Activated T-helper 1 cell treated with anti-CD3 and anti-CD28 coated beads, Interleukin-12 subunit alpha, Interleukin-12 subunit beta, Interleukin-2, Interleukin-4 antibody, amounts not matched to agents 30 ng/mL and 10 ng/mL and 1 ng/mL, durations not matched to agents 14 hours and 24 hours and 36 hours (primary cell): ENCODE results near the gene DDX60. TPM values are rescaled to one million over a fixed set of nuclear protein-coding genes. Genes with fewer than 3 reads are reported as not detected.
A peak's percentile ranks its signal among the peaks of the same experiment; 100 is the strongest.
"Not testable (repeated sequence)": the region's sequence is repeated elsewhere in the genome, so short reads cannot be mapped to it uniquely, and the experiment has no call there.

Experiments
- DNase-seq: peaks from one replicate; pipeline ENCODE4 v3.0.0; 2021; ENCODE audit warnings: low spot score
- H3K27ac Mint-ChIP-seq: one replicate; pipeline ENCODE4 v1.8.0; 2021; ENCODE audit warnings: mild to moderate bottlenecking, mixed read lengths
- H3K27me3 Mint-ChIP-seq: one replicate; pipeline ENCODE4 v1.8.0; 2022; ENCODE audit warnings: mild to moderate bottlenecking, moderate library complexity, mixed read lengths; ENCODE audit not compliant: insufficient read depth
- H3K36me3 Mint-ChIP-seq: one replicate; pipeline ENCODE4 v1.8.0; 2021; ENCODE audit warnings: low read depth, mixed read lengths
- H3K4me1 Mint-ChIP-seq: one replicate; pipeline ENCODE4 v1.8.0; 2021; ENCODE audit warnings: low read depth, mixed read lengths
- H3K4me3 Mint-ChIP-seq: one replicate; pipeline ENCODE4 v1.8.0; 2021; ENCODE audit warnings: mild to moderate bottlenecking, moderate library complexity, mixed read lengths
- H3K9me3 Mint-ChIP-seq: one replicate; pipeline ENCODE4 v1.8.0; 2021; ENCODE audit warnings: mixed read lengths
- intact Hi-C: fragments of 100-400 bp; cut with micrococcal nuclease; formaldehyde crosslinking; loops from one replicate; pipeline ENCODE4 v1.15.1; 2024
- total RNA-seq: library from RNA; stranded (reverse); gene quantifications from 2 replicates; pipeline ENCODE4 v1.2.3, GENCODE V29; 2022

DDX60 gene
- total RNA-seq, 1 donor from 2014 or later = 15.2 TPM

- not testable (repeated sequence) for H3K36me3 Mint-ChIP-seq, H3K27me3 Mint-ChIP-seq, H3K4me3 Mint-ChIP-seq
These were observed 12.0 kb upstream of the DDX60 start for GRCh38 chr4:168330575-168330974.

GRCh38 chr4:168325591-168325990 is 7.0 kb upstream of the DDX60 start:
- peaks cover 17% of the 10 kb centered on the region for H3K36me3 Mint-ChIP-seq
- peaks cover 8% of the 10 kb centered on the region for H3K4me1 Mint-ChIP-seq
- peaks cover 7% of the 10 kb centered on the region for H3K27me3 Mint-ChIP-seq
- no peak overlapping the region for H3K4me3 Mint-ChIP-seq
- H3K27ac Mint-ChIP-seq = no peak overlapping the region
- intact Hi-C loops = no loop called here
- peaks cover 22% of the 10 kb centered on the region for H3K9me3 Mint-ChIP-seq
- no peak for DNase-seq

More at GRCh38 chr4:168330575-168330974, 12.0 kb upstream of the DDX60 start:
- H3K9me3 Mint-ChIP-seq, DNase-seq, H3K4me1 Mint-ChIP-seq, intact Hi-C loops, H3K27ac Mint-ChIP-seq: not testable (repeated sequence)

- no peak overlapping the region for H3K4me3 Mint-ChIP-seq
- intact Hi-C loops = no loop called here
- H3K27me3 Mint-ChIP-seq = peaks cover 1% of the 10 kb centered on the region
- H3K36me3 Mint-ChIP-seq = peaks cover 19% of the 10 kb centered on the region
- no peak for DNase-seq
- H3K4me1 Mint-ChIP-seq = peaks cover 39% of the 10 kb centered on the region
- no peak overlapping the region for H3K27ac Mint-ChIP-seq
- peaks cover 16% of the 10 kb centered on the region for H3K9me3 Mint-ChIP-seq
These were observed 2.5 kb upstream of the DDX60 start for GRCh38 chr4:168321006-168321405.

- intact Hi-C loops = loop anchor here (2.0 to 10.0 kb wide), 3 partner anchors 511 to 1295 kb away; partner anchors contain the start of gene NEK1
- Mint-ChIP-seq H3K4me3 (peak overlapping the region; percentile 90), H3K36me3 (peaks cover 24% of the 10 kb centered on the region), H3K27ac (peak overlapping the region; percentile 88), H3K27me3 (peaks cover 1% of the 10 kb centered on the region), H3K4me1 (peaks cover 51% of the 10 kb centered on the region), H3K9me3 (peaks cover 16% of the 10 kb centered on the region)
- no peak for DNase-seq
These were observed 1.0 kb upstream of the DDX60 start for GRCh38 chr4:168319486-168320019.

GRCh38 chr4:168317621-168318020 is 931 bp downstream of the DDX60 start:
- H3K4me1 Mint-ChIP-seq = peaks cover 67% of the 10 kb centered on the region
- H3K36me3 Mint-ChIP-seq = peaks cover 32% of the 10 kb centered on the region
- no peak for DNase-seq
- H3K4me3 Mint-ChIP-seq = peak overlapping the region; percentile 90
- intact Hi-C loops = loop anchor here (1.0 to 10.0 kb wide), 7 partner anchors 164 to 1441 kb away; partner anchors contain the start of genes CBR4 and NEK1
- peak overlapping the region; percentile 88 for H3K27ac Mint-ChIP-seq
- H3K9me3 Mint-ChIP-seq = peaks cover 16% of the 10 kb centered on the region
- peaks cover 1% of the 10 kb centered on the region for H3K27me3 Mint-ChIP-seq

GRCh38 chr4:168309781-168310180 is 8.8 kb downstream of the DDX60 start:
- Mint-ChIP-seq H3K27me3 (no peaks in the 10 kb centered on the region), H3K4me3 (no peak overlapping the region), H3K27ac (no peak overlapping the region), H3K36me3 (peaks cover 54% of the 10 kb centered on the region), H3K9me3 (no peaks in the 10 kb centered on the region), H3K4me1 (peaks cover 63% of the 10 kb centered on the region)
- intact Hi-C loops = loop anchor here (10.0 kb wide), 1 partner anchor 1305 kb away; the partner anchor contains the start of gene NEK1
- DNase-seq = no peak

- H3K9me3 Mint-ChIP-seq = no peaks in the 10 kb centered on the region
- peaks cover 54% of the 10 kb centered on the region for H3K36me3 Mint-ChIP-seq
- no peak for DNase-seq
- H3K4me3 Mint-ChIP-seq = no peak overlapping the region
- H3K4me1 Mint-ChIP-seq = peaks cover 54% of the 10 kb centered on the region
- no peak overlapping the region for H3K27ac Mint-ChIP-seq
- H3K27me3 Mint-ChIP-seq = no peaks in the 10 kb centered on the region
- intact Hi-C loops = no loop called here
These were observed 9.6 kb downstream of the DDX60 start for GRCh38 chr4:168308912-168309311.

- peaks cover 43% of the 10 kb centered on the region for H3K36me3 Mint-ChIP-seq
- no peaks in the 10 kb centered on the region for H3K27me3 Mint-ChIP-seq
- peak overlapping the region; percentile 74 for H3K27ac Mint-ChIP-seq
- peak overlapping the region; percentile 61 for H3K4me3 Mint-ChIP-seq
- DNase-seq = no peak
- H3K9me3 Mint-ChIP-seq = no peaks in the 10 kb centered on the region
- intact Hi-C loops = no loop called here
- H3K4me1 Mint-ChIP-seq = peaks cover 32% of the 10 kb centered on the region
These were observed 12.1 kb downstream of the DDX60 start for GRCh38 chr4:168306476-168306875.

- Mint-ChIP-seq H3K4me3 (no peak overlapping the region), H3K4me1 (peaks cover 34% of the 10 kb centered on the region), H3K36me3 (peaks cover 43% of the 10 kb centered on the region), H3K27ac (no peak overlapping the region), H3K27me3 (no peaks in the 10 kb centered on the region), H3K9me3 (no peaks in the 10 kb centered on the region)
- intact Hi-C loops = no loop called here
- DNase-seq = no peak
These were observed 13.7 kb downstream of the DDX60 start for GRCh38 chr4:168304744-168305459.

GRCh38 chr4:168303430-168303829 is 15.1 kb downstream of the DDX60 start:
- H3K27me3 Mint-ChIP-seq, H3K4me3 Mint-ChIP-seq, intact Hi-C loops, H3K27ac Mint-ChIP-seq, H3K9me3 Mint-ChIP-seq, DNase-seq: not testable (repeated sequence)
- Mint-ChIP-seq H3K4me1 (peaks cover 29% of the 10 kb centered on the region), H3K36me3 (peaks cover 41% of the 10 kb centered on the region)

- intact Hi-C loops = no loop called here
- Mint-ChIP-seq H3K27me3 (no peaks in the 10 kb centered on the region), H3K4me3 (no peak overlapping the region), H3K36me3 (peaks cover 45% of the 10 kb centered on the region), H3K9me3 (no peaks in the 10 kb centered on the region), H3K4me1 (peaks cover 17% of the 10 kb centered on the region), H3K27ac (no peak overlapping the region)
- DNase-seq = no peak
These were observed 25.1 kb downstream of the DDX60 start for GRCh38 chr4:168293386-168293975.

GRCh38 chr4:168291242-168291641 is 27.3 kb downstream of the DDX60 start:
- Mint-ChIP-seq H3K27me3 (no peaks in the 10 kb centered on the region), H3K36me3 (peaks cover 36% of the 10 kb centered on the region)

GRCh38 chr4:168285850-168286249 is 32.7 kb downstream of the DDX60 start:
- H3K9me3 Mint-ChIP-seq, H3K4me3 Mint-ChIP-seq, H3K27me3 Mint-ChIP-seq, DNase-seq, intact Hi-C loops, H3K27ac Mint-ChIP-seq: not testable (repeated sequence)
- Mint-ChIP-seq H3K36me3 (peaks cover 34% of the 10 kb centered on the region), H3K4me1 (peaks cover 11% of the 10 kb centered on the region)

More at GRCh38 chr4:168291242-168291641, 27.3 kb downstream of the DDX60 start:
- DNase-seq = no peak
- intact Hi-C loops = no loop called here
- Mint-ChIP-seq H3K4me1 (peaks cover 17% of the 10 kb centered on the region), H3K9me3 (no peaks in the 10 kb centered on the region), H3K27ac (no peak overlapping the region), H3K4me3 (no peak overlapping the region)
